HepG2 (cell line): ENCODE data around the gene TTC28. TPM values are rescaled to one million over a fixed set of nuclear protein-coding genes. Genes with fewer than 3 reads are reported as not detected.

Source experiments
- AKAP8 ChIP-seq: sonication (generic); formaldehyde crosslinking; IDR thresholded peaks from 2 replicates; pipeline ENCODE4 v1.5.1; 2020; ENCODE audit warnings: mild to moderate bottlenecking, missing genetic modification reagents
- FOXA1 ChIP-seq, 2 experiments: fragments of 450-650 bp in 1 of 2; sonication (generic) in 1 of 2; formaldehyde crosslinking in 1 of 2; IDR thresholded peaks; 2 replicates each; pipeline versions ENCODE4 v1.4.0 to v1.6.1; 2016 to 2020; ENCODE audit warnings: missing genetic modification reagents in 1 of 2
- NAIF1 ChIP-seq: sonication (generic); formaldehyde crosslinking; IDR thresholded peaks from 2 replicates; pipeline ENCODE4 v1.5.0; 2020; ENCODE audit warnings: mild to moderate bottlenecking, missing genetic modification reagents, borderline replicate concordance
- NFIC ChIP-seq: IDR thresholded peaks from 2 replicates; pipeline ENCODE4 v1.6.1; 2012; ENCODE audit warnings: mild to moderate bottlenecking, low read length, inconsistent platforms
- NR2F6 ChIP-seq, 2 experiments: IDR thresholded peaks; 2 replicates each; pipeline ENCODE4 v1.6.1; 2016; ENCODE audit warnings: antibody characterized with exemption in 1 of 2, mild to moderate bottlenecking in 1 of 2
- RAD21 ChIP-seq: fragments of 450-650 bp; formaldehyde crosslinking; IDR thresholded peaks from 2 replicates; pipeline ENCODE4 v1.5.0; 2020; ENCODE audit warnings: mild to moderate bottlenecking
- RBAK ChIP-seq: sonication (generic); formaldehyde crosslinking; IDR thresholded peaks from 2 replicates; pipeline ENCODE4 v1.5.1; 2020; ENCODE audit warnings: mild to moderate bottlenecking, missing genetic modification reagents
- RELA ChIP-seq: sonication (generic); formaldehyde crosslinking; IDR thresholded peaks from 2 replicates; pipeline ENCODE4 v1.4.0; 2020; ENCODE audit warnings: missing genetic modification reagents
- SNRNP70 ChIP-seq: fragments of 200-400 bp; formaldehyde crosslinking; IDR thresholded peaks from 2 replicates; pipeline ENCODE4 v1.6.1; 2017; ENCODE audit warnings: mild to moderate bottlenecking, low read depth, low read length, moderate library complexity
- TBX2 ChIP-seq: sonication (generic); formaldehyde crosslinking; IDR thresholded peaks from 2 replicates; pipeline ENCODE4 v1.5.0; 2020; ENCODE audit warnings: missing genetic modification reagents, mild to moderate bottlenecking, borderline replicate concordance
- ZNF430 ChIP-seq: sonication (generic); formaldehyde crosslinking; IDR thresholded peaks from 2 replicates; pipeline ENCODE4 v1.9.0; 2021; ENCODE audit warnings: mild to moderate bottlenecking, missing genetic modification reagents
- ZNF501 ChIP-seq: sonication (generic); formaldehyde crosslinking; IDR thresholded peaks from 2 replicates; pipeline ENCODE4 v1.5.1; 2020; ENCODE audit warnings: mild to moderate bottlenecking, moderate library complexity, missing genetic modification reagents
- ZNF510 ChIP-seq: sonication (generic); formaldehyde crosslinking; IDR thresholded peaks from 2 replicates; pipeline ENCODE4 v1.4.0; 2020; ENCODE audit warnings: low read depth, mild to moderate bottlenecking, missing genetic modification reagents
- ZNF570 ChIP-seq: sonication (generic); formaldehyde crosslinking; IDR thresholded peaks from 2 replicates; pipeline ENCODE4 v1.4.0; 2020; ENCODE audit warnings: mild to moderate bottlenecking, missing genetic modification reagents, borderline replicate concordance
- polyA plus RNA-seq, 8 experiments: library from polyadenylated mRNA; depleted of rRNA in 3 of 8; stranded (reverse) in 7 of 8; unstranded in 1 of 8; fragments of >200 nt; fragmentation: Illumina TruSeq in 4 of 8; extraction: Trizol in 4 of 8; gene quantifications; 2 replicates each; pipeline versions ENCODE4 v1.2.1 to v1.2.3, GENCODE V29; 2011 to 2016; ENCODE audit warnings: low read depth in 4 of 8, missing spikeins in 1 of 8, mixed read lengths in 1 of 8; ENCODE audit not compliant: insufficient read depth in 1 of 8
- total RNA-seq, 5 experiments: library from RNA; depleted of rRNA; stranded (reverse); fragments of >200 nt; fragmentation: Illumina TruSeq; extraction: Trizol; gene quantifications; 2 replicates each; pipeline ENCODE4 v1.2.3, GENCODE V29; 2016; ENCODE audit warnings: low read depth in 1 of 5
- TF ChIP-seq, protein P1 (sequence below): sonication (generic); formaldehyde crosslinking; IDR thresholded peaks from 2 replicates; pipeline ENCODE4 v1.5.0; 2020; ENCODE audit warnings: mild to moderate bottlenecking, missing genetic modification reagents, borderline replicate concordance
- TF ChIP-seq, protein P2 (sequence below): sonication (generic); formaldehyde crosslinking; IDR thresholded peaks from 2 replicates; pipeline ENCODE4 v1.8.0; 2022; ENCODE audit warnings: missing genetic modification reagents, mild to moderate bottlenecking, borderline replicate concordance
- TF ChIP-seq, protein P3 (sequence below): sonication (generic); formaldehyde crosslinking; IDR thresholded peaks from 2 replicates; pipeline ENCODE4 v1.4.0; 2020; ENCODE audit warnings: missing genetic modification reagents
- TF ChIP-seq, protein P4 (sequence below): sonication (generic); formaldehyde crosslinking; IDR thresholded peaks from 2 replicates; pipeline ENCODE4 v1.4.0; 2020; ENCODE audit warnings: mild to moderate bottlenecking, missing genetic modification reagents
- TF ChIP-seq, protein P5 (sequence below): sonication (generic); formaldehyde crosslinking; IDR thresholded peaks from 2 replicates; pipeline ENCODE4 v1.5.0; 2020; ENCODE audit warnings: missing genetic modification reagents

The TTC28 gene
- total and polyA plus RNA-seq, 2 of the 13 experiments (the other 11 are each of a cell fraction or from before 2014, with no cell fraction given) = 4.2 to 13.1 TPM

DNA sequence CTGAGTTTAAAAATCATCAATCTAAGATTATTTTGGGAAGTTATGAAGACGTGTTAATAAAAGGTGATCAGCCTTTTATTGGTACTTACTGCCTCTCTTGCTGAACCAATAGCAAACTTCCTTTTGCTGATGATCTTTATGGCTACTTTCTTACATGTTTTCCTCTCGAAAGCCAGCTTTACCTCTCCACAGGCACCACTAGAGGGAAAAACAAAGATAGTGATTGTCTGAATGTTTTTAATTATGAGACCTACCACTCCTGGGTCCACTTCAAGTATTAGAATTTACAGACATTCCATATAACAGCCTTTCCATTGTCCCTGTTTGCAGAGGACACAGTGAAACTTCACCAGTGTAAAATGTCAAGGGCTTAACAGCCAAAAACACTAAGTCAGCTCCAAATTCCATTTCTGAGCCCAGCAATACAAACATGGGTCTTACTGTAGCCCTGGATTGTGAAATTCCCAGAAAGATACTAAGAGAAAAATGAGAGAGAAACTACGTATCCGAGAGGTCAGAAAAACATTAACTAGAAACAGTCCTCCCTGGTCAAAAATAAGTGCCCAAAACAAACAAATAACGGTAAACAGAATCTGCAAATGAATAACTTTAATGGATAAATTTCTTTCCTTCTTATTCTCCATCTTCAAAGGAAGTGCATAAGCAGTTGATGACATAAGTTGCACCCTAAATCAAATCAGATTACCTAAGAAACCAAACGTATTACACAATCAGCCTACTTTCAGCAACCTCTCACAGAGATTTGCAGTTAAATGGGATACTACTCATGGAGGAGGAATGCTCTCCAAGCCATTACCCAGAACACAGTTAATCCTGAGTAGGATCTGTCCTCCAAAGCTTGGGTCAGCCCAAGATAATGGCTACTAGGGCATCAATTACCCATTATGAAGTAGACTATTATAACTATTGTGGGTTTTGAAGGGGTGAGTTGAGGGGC is 32.5 kb upstream of the TTC28 start (continued):
- TF ChIP-seq, protein P1, sequence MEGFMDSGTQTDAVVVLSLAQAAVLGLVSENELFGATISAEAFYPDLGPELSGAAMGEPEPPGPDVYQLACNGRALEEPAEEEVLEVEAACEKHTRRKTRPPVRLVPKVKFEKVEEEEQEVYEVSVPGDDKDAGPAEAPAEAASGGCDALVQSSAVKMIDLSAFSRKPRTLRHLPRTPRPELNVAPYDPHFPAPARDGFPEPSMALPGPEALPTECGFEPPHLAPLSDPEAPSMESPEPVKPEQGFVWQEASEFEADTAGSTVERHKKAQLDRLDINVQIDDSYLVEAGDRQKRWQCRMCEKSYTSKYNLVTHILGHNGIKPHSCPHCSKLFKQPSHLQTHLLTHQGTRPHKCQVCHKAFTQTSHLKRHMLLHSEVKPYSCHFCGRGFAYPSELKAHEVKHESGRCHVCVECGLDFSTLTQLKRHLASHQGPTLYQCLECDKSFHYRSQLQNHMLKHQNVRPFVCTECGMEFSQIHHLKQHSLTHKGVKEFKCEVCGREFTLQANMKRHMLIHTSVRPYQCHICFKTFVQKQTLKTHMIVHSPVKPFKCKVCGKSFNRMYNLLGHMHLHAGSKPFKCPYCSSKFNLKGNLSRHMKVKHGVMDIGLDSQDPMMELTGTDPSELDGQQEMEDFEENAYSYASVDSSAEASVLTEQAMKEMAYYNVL = peak; percentile 71; the same call in 1 of the 2 replicates
- no peak for TF ChIP-seq FOXA1 (IDR thresholded peaks at IDR 0.05)
- TF ChIP-seq FOXA1 (CRISPR knock-in tag; IDR thresholded peaks at IDR 0.05) = peak; percentile 47; the same call in 1 of the 2 replicates
- TF ChIP-seq ZNF510 (CRISPR knock-in tag) = no peak
- TF ChIP-seq AKAP8 (CRISPR knock-in tag) = no peak
- no peak for TF ChIP-seq ZNF570 (CRISPR knock-in tag)
- no peak for TF ChIP-seq ZNF430 (CRISPR knock-in tag)
- TF ChIP-seq TBX2 (CRISPR knock-in tag) = peak; percentile 37; the same call in 1 of the 2 replicates
- TF ChIP-seq NAIF1 (CRISPR knock-in tag) = no peak
- TF ChIP-seq RELA (CRISPR knock-in tag) = no peak
- no peak for TF ChIP-seq RAD21
- TF ChIP-seq RBAK = no peak
- peak; percentile 69; the same call in 1 of the 2 replicates for TF ChIP-seq NFIC
- TF ChIP-seq, protein P2, sequence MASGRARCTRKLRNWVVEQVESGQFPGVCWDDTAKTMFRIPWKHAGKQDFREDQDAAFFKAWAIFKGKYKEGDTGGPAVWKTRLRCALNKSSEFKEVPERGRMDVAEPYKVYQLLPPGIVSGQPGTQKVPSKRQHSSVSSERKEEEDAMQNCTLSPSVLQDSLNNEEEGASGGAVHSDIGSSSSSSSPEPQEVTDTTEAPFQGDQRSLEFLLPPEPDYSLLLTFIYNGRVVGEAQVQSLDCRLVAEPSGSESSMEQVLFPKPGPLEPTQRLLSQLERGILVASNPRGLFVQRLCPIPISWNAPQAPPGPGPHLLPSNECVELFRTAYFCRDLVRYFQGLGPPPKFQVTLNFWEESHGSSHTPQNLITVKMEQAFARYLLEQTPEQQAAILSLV (CRISPR knock-in tag) = no peak
- no peak for TF ChIP-seq NR2F6 (IDR thresholded peaks at IDR 0.05)
- peak; percentile 41; the same call in 1 of the 2 replicates for TF ChIP-seq NR2F6 (CRISPR knock-in tag; IDR thresholded peaks at IDR 0.05)
- TF ChIP-seq, protein P3, sequence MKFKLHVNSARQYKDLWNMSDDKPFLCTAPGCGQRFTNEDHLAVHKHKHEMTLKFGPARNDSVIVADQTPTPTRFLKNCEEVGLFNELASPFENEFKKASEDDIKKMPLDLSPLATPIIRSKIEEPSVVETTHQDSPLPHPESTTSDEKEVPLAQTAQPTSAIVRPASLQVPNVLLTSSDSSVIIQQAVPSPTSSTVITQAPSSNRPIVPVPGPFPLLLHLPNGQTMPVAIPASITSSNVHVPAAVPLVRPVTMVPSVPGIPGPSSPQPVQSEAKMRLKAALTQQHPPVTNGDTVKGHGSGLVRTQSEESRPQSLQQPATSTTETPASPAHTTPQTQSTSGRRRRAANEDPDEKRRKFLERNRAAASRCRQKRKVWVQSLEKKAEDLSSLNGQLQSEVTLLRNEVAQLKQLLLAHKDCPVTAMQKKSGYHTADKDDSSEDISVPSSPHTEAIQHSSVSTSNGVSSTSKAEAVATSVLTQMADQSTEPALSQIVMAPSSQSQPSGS (CRISPR knock-in tag) = no peak; the same call in 1 of the 2 replicates
- no peak for TF ChIP-seq ZNF501 (CRISPR knock-in tag)
- TF ChIP-seq SNRNP70 = no peak
- TF ChIP-seq, protein P4, sequence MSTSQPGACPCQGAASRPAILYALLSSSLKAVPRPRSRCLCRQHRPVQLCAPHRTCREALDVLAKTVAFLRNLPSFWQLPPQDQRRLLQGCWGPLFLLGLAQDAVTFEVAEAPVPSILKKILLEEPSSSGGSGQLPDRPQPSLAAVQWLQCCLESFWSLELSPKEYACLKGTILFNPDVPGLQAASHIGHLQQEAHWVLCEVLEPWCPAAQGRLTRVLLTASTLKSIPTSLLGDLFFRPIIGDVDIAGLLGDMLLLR = no peak
- TF ChIP-seq, protein P5, sequence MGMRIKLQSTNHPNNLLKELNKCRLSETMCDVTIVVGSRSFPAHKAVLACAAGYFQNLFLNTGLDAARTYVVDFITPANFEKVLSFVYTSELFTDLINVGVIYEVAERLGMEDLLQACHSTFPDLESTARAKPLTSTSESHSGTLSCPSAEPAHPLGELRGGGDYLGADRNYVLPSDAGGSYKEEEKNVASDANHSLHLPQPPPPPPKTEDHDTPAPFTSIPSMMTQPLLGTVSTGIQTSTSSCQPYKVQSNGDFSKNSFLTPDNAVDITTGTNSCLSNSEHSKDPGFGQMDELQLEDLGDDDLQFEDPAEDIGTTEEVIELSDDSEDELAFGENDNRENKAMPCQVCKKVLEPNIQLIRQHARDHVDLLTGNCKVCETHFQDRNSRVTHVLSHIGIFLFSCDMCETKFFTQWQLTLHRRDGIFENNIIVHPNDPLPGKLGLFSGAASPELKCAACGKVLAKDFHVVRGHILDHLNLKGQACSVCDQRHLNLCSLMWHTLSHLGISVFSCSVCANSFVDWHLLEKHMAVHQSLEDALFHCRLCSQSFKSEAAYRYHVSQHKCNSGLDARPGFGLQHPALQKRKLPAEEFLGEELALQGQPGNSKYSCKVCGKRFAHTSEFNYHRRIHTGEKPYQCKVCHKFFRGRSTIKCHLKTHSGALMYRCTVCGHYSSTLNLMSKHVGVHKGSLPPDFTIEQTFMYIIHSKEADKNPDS (CRISPR knock-in tag) = 0 out of 2 replicates have a peak, but pooled peaks have one; percentile 57
